ENCODE measurements around the gene RASGRF2.

RASGRF2 gene

GRCh38 chr5:81184749-81185110, 224.6 kb downstream of the RASGRF2 start:
- DNase-seq (ENCODE audit: low read depth) = no peak
- H3K4me3 ChIP-seq (ENCODE audit: low read depth, low read length) = no peak overlapping the region
- TF ChIP-seq CTCF (IDR thresholded peaks at IDR 0.05; ENCODE audit: low read depth, low read length, missing control alignments) = no peak
- in situ Hi-C loops (cut with HindIII; ENCODE audit: low sequenced_read_pairs) = no loop called here

- in situ Hi-C loops (cut with HindIII; ENCODE audit: low sequenced_read_pairs) = no loop called here
- H3K4me3 ChIP-seq (ENCODE audit: low read depth, low read length) = no peak overlapping the region
- no peak for TF ChIP-seq CTCF (IDR thresholded peaks at IDR 0.05; ENCODE audit: low read depth, low read length, missing control alignments)
- DNase-seq (ENCODE audit: low read depth) = no peak
These were observed 227.7 kb downstream of the RASGRF2 start for GRCh38 chr5:81187885-81188284.

- DNase-seq (ENCODE audit: low read depth) = no peak
- in situ Hi-C loops (cut with HindIII; ENCODE audit: low sequenced_read_pairs) = no loop called here
- no peak overlapping the region for H3K4me3 ChIP-seq (ENCODE audit: low read depth, low read length)
- no peak for TF ChIP-seq CTCF (IDR thresholded peaks at IDR 0.05; ENCODE audit: low read depth, low read length, missing control alignments)
These were observed 228.8 kb downstream of the RASGRF2 start for GRCh38 chr5:81188962-81189361.

GRCh38 chr5:81189875-81190498, 229.8 kb downstream of the RASGRF2 start:
- TF ChIP-seq CTCF (IDR thresholded peaks at IDR 0.05; ENCODE audit: low read depth, low read length, missing control alignments) = no peak
- in situ Hi-C loops (cut with HindIII; ENCODE audit: low sequenced_read_pairs) = no loop called here
- DNase-seq (ENCODE audit: low read depth) = no peak
- H3K4me3 ChIP-seq (ENCODE audit: low read depth, low read length) = no peak overlapping the region

GRCh38 chr5:81191726-81192372, 231.7 kb downstream of the RASGRF2 start:
- TF ChIP-seq CTCF (IDR thresholded peaks at IDR 0.05; ENCODE audit: low read depth, low read length, missing control alignments) = no peak
- in situ Hi-C loops (cut with HindIII; ENCODE audit: low sequenced_read_pairs) = no loop called here
- no peak overlapping the region for H3K4me3 ChIP-seq (ENCODE audit: low read depth, low read length)

GRCh38 chr5:81192373-81192750, 232.2 kb downstream of the RASGRF2 start:
- in situ Hi-C loops (cut with HindIII; ENCODE audit: low sequenced_read_pairs) = no loop called here
- DNase-seq (ENCODE audit: low read depth) = no peak
- H3K4me3 ChIP-seq (ENCODE audit: low read depth, low read length) = no peak overlapping the region
- no peak for TF ChIP-seq CTCF (IDR thresholded peaks at IDR 0.05; ENCODE audit: low read depth, low read length, missing control alignments)

More at GRCh38 chr5:81191726-81192372, 231.7 kb downstream of the RASGRF2 start:
- no peak for DNase-seq (ENCODE audit: low read depth)
